ENCODE data around the gene NRARP.
"Not testable (repeated sequence)": the region's sequence is repeated elsewhere in the genome, so short reads cannot be mapped to it uniquely, and the experiment has no call there.

The NRARP gene

GRCh38 chr9:137302118-137302448, at the start of gene NRARP:
Gene NRARP (minus strand): TSS chr9:137302271. CDS start chr9:137301928, 343 bp downstream.
- DNase-seq (ENCODE audit: low read depth in 2 of 2) = peak; percentile 88 to 90

- no peak for DNase-seq (ENCODE audit: low read depth in 2 of 2)
Measured at GRCh38 chr9:137350696-137351584, 48.9 kb upstream of the NRARP start.

- no peak for DNase-seq (ENCODE audit: low read depth in 2 of 2)
Measured at GRCh38 chr9:137349471-137350033, 47.5 kb upstream of the NRARP start.

GRCh38 chr9:137348769-137349470, 46.8 kb upstream of the NRARP start:
- no peak for DNase-seq (ENCODE audit: low read depth in 2 of 2)

- DNase-seq (ENCODE audit: low read depth in 2 of 2) = no peak
Measured at GRCh38 chr9:137347928-137348327, 45.9 kb upstream of the NRARP start.

GRCh38 chr9:137342482-137342881, 40.4 kb upstream of the NRARP start:
- DNase-seq (ENCODE audit: low read depth in 2 of 2) = no peak

GRCh38 chr9:137341227-137341626, 39.2 kb upstream of the NRARP start:
- no peak for DNase-seq (ENCODE audit: low read depth in 2 of 2)

- not testable (repeated sequence) for DNase-seq (ENCODE audit: low read depth in 2 of 2)
Measured at GRCh38 chr9:137339908-137340462, 37.9 kb upstream of the NRARP start.

GRCh38 chr9:137339045-137339907, 37.2 kb upstream of the NRARP start:
- DNase-seq (ENCODE audit: low read depth in 2 of 2) = no peak

- DNase-seq (ENCODE audit: low read depth in 2 of 2) = no peak
Measured at GRCh38 chr9:137336735-137337134, 34.7 kb upstream of the NRARP start.

GRCh38 chr9:137333016-137333671, 31.1 kb upstream of the NRARP start:
- no peak for DNase-seq (ENCODE audit: low read depth in 2 of 2)

GRCh38 chr9:137331929-137332328, 29.9 kb upstream of the NRARP start:
- no peak for DNase-seq (ENCODE audit: low read depth in 2 of 2)

- DNase-seq (ENCODE audit: low read depth in 2 of 2) = no peak
Measured at GRCh38 chr9:137330689-137331088, 28.6 kb upstream of the NRARP start.

- not testable (repeated sequence) for DNase-seq (ENCODE audit: low read depth in 2 of 2)
Measured at GRCh38 chr9:137329590-137329989, 27.5 kb upstream of the NRARP start.

GRCh38 chr9:137327641-137328550, 25.8 kb upstream of the NRARP start:
- not testable (repeated sequence) for DNase-seq (ENCODE audit: low read depth in 2 of 2)

GRCh38 chr9:137326445-137327065, 24.5 kb upstream of the NRARP start:
- no peak for DNase-seq (ENCODE audit: low read depth in 2 of 2)

GRCh38 chr9:137325799-137326198, 23.7 kb upstream of the NRARP start:
- DNase-seq (ENCODE audit: low read depth in 2 of 2) = no peak

GRCh38 chr9:137325124-137325523, 23.1 kb upstream of the NRARP start:
- DNase-seq (ENCODE audit: low read depth in 2 of 2) = no peak

Data from stimulated activated CD8-positive, alpha-beta memory T cell treated with anti-CD3 and anti-CD28 coated beads, Interleukin-2, amount 100 ng/mL, for 48 hours (primary cell).